HG03039 (cell line): ENCODE data around the gene IRF4.

Experiments
- ATAC-seq: cut with Tn5 transposase; IDR thresholded peaks from one replicate; pipeline ENCODE4 v1.9.1; 2021; ENCODE audit warnings: mild to moderate bottlenecking, moderate library complexity; ENCODE audit not compliant: unreplicated experiment

The IRF4 gene

DNA sequence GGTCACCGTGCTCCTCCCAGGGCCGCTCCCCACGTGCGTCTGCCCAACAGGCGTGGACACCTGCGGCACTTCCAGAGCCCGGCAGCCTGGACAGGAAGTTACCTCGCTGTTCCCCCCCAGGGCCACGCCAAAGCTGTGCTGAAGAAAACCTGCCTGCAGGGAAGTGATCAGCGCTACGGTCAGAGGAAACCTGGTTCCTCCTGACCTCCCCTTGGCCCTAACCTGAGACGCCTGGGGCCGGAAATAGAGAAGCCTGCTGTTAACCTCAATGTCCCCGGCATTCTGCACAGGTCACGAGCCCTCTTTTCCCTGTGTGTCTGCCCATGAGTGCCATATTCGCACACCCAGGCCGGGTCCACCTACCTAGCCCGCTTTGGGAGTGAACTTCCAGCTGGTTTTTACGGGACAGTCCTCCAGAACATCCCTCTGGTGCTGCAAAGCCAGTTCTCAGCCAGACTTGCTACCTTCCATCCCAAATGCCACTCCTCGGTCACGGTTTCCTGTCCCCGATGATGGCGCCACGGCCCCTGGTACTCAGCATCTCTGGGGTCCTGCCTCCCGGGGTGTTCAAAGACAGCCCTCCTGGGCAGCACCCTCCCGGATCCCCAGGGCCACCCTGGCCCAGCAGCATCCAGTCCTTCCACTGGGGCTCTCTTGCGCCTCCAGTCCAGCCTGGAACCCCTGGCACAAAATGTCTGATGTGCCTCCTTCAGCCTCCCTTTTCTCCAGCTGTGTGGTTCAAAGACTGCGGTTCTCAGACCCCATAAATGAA is 12.0 kb upstream of the IRF4 start:
- ATAC-seq, result no peak

DNA sequence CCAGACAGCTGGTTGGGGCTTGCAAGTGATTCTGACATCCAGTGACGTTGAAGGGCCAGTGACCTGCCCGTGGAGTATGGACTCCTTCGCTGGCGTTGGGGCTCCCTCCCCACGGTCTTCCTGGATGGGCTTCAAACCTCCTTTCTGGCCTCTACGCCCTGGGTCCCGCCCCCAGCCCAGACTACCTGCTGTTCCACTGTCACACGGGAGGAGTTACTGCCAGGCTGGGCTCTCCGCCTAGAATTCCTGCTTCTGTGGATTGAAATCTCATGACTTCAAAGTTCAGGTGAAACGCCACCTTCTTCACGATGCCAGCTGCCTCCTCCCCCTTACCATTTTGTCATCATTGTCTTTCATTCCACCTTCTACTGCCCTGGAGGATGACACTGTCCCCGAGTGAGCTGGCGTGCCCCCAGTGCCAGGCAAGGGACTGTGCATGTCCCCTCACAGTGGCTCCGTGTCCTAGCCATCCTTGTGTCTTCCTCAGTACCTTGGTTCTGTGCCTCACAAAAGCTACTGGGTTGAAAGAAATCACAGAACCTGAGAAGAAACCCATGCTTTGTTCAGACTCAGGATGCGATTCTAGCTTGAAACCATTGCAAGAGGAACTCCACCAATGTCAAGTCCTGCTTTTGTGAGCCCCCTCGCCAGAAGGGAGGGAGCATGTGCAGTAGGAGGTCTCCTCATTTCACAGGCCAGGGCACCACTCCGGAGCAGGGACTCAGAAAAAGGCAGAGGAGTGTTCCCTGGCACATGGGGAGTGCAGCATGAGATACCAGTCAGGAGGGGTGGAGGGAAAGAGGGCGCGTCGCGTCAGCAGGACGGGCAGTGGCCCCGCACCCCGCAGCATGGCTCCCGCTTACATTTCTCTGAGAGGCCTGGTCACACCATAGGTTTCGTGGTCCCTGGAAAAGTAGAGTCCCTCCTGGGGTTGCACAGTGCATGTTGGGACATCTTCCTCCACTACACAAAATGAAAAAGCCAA is 11.0 kb upstream of the IRF4 start:
- ATAC-seq, result no peak

DNA sequence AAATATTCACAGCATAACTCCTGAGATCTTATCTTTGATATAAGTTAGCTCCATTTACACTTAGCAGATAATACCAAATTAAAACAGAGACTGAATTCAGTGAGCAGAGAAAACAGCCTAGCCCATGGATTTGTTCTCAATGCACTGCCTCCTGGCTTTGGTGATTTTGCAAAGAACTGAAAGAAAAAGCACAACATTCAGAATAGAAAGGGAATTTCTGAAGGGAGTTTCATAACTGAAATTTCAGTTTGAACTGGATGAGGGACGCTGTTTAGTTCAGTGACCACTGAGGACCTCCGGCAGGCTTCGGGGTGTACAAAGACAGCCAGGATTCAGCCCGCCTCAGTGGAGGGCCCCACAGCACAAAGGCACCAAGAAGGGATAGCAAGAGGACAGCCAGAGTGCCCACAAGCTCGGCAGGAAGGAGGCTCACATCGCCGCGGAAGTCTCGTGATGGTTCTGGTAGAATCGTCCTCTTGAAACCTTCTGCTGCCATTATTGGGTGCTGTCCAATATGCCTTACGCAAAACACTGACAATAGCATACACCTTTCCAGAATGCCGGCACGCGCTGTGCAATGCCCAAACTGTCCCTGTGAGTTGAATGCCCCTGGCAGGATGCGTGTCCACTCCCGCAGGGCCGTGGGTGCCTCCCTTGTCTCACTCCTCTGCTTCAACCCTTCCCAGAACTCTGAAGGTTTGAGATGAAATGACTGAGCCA is 9.7 kb upstream of the IRF4 start:
- ATAC-seq, result no peak

DNA sequence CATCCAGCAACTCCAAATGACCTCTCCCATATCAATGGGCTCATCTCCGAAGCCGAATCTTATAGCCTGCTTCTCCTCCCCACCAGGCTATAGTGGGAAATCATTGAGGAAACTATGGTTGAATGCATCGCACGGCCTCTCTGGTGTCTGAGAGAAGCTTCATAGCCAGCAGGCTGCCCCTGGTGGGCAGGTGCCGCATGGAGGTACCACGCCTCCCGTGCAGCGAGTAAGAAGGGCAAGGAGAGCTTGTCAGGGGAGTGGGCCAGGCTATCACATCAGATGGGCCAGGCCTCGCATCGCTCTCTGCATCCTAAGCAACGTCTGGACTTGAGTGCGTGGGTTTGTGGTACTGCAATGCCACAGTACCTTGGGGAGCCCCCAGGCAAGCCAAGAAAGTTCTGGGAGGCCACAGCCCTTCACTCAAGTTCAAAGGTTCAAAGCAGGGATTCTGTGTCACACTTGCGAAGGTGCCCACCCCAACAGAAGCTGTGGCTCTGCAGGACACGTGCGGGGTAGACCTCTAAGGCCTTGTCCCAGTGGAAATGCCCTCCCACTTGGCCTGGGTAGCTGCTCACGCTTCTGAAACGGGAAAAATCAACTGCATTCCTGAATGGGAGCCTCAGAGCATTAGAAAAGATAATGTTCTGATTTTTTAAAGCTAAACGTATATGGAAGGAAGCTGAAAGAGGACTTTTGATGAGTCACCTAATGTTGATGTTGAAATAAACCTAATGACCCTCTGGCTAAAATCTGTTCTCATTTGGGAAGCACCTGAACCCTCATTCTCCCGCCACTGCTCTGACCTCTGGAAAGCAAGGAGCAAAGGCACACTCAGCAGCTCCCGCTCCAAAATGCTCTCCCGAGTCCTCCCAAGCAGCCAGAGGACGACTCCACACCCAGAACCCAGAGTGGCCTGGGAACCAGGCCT is 8.4 kb upstream of the IRF4 start:
- no peak for ATAC-seq

DNA sequence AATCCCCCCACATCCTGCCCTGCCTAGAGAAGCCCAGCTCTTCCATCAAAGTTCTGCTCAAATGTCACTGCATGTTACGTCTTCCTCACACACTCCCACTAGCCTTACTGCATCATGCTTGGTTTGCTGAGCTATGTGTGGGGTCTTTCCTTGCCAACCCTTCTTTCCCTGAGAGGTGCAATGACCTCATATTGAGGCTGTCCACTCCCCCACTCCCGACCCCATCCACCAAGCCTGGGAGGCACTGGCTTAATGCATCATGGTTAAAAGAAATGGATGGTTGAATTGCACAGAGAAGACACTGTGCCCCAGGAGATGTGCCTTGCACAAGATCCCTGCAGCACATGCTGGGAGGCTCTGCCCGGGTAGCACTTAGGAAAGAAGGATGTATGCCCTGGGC is 7.7 kb upstream of the IRF4 start:
- ATAC-seq, result no peak

- ATAC-seq, result no peak
Measured at GRCh38 chr6:384898-385297, 6.7 kb upstream of the IRF4 start.

- ATAC-seq, result no peak
Measured at GRCh38 chr6:385614-386013, 5.9 kb upstream of the IRF4 start.

GRCh38 chr6:386688-387266 is 4.8 kb upstream of the IRF4 start:
- no peak for ATAC-seq

- ATAC-seq, result no peak
Measured at GRCh38 chr6:387293-387741, 4.2 kb upstream of the IRF4 start.

DNA sequence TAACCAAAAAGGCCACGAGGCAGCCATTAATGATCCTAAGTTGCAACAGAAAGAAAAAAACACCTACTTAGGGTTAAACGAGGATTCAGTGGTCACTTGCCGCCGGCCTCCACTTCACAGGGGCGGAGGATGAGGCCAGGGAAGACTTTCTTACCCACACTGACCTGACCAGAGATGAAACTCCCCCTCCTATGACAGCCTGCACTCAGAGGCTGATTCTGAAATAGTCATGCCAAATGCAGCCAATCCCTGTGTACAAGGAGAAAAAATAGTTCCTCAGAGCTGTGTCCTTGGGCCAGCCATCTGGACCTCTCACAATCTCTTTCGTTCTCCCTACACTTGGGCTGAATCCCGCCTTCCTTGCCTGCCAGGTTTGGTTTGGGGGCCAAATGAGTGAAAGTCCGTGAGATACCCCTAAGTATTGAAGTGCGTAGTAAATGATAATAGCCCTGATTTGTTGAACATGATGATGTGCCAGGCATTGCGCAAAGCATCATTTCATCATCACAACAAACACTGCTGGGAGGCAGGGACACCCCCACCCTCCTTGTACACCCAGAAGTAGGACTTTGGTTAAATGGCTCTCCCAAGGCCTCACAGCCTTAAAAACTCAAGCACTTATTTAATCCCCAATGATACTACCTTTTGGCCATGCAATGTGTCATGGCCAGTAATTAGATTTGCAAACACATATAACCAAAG is 3.2 kb upstream of the IRF4 start:
- ATAC-seq, result no peak

- no peak for ATAC-seq
Measured at GRCh38 chr6:389143-389542, 2.4 kb upstream of the IRF4 start.

DNA sequence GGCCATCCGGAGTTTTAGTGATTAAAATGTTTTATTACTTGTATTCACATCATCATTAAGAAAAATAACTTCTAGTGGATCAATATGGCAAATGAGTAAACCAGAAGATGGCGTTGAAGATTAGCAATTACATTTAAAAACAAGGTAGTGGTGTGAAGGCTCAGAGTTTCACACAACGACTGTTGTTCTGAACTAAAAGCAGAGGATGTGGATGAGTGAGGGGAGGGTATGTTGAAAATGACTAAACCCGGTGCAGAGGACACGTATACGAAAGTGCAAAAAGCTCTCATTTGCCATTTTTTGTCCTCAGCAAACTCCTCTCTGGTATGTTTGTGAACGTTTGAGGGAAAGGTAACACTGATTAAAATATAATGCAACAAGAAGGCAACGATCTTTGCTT is 1.9 kb upstream of the IRF4 start:
- no peak for ATAC-seq

DNA sequence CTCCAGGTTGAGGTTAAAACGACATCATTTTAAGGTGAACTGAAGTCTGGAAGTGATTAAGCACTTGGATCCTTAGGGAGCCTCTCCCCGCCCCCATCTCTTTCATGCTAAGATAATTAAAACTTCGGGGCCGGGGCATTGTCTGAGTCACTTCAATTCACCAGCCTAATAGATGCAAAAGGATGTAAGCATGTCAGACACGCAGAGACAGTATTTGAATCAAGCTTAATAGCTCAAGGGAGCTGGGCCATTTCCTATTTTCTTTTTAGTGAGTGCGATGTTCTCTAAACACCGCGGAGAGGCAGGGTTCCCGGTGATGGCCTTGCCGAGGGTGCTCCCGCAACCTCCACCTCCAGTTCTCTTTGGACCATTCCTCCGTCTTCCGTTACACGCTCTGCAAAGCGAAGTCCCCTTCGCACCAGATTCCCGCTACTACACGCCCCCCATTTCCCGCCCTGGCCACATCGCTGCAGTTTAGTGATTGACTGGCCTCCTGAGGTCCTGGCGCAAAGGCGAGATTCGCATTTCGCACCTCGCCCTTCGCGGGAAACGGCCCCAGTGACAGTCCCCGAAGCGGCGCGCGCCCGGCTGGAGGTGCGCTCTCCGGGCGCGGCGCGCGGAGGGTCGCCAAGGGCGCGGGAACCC is 516 bp upstream of the IRF4 start:
- ATAC-seq, result peak; percentile 15

- no peak for ATAC-seq
Measured at GRCh38 chr6:392441-393390, 1.2 kb downstream of the IRF4 start.

GRCh38 chr6:393391-394221 is 2.1 kb downstream of the IRF4 start:
- ATAC-seq, result no peak

GRCh38 chr6:394641-395289 is 3.2 kb downstream of the IRF4 start:
- no peak for ATAC-seq
